Common myeloid progenitor, CD34-positive (primary cell): Measurements from ENCODE around the gene DDN.
A peak's percentile ranks its signal among the peaks of the same experiment; 100 is the strongest.

Source experiments
- CTCF ChIA-PET: fragments of 350-600 bp; sonication (Branson Sonifier 250); formaldehyde crosslinking; loops from one replicate; lab custom pipeline; 2021; ENCODE audit warnings: antibody characterized with exemption; lab: Charles Lee
- POLR2A ChIA-PET: fragments of 350-600 bp; sonication (Branson Sonifier 250); formaldehyde crosslinking; loops from one replicate; lab custom pipeline; 2021; ENCODE audit warnings: antibody characterized with exemption; lab: Charles Lee
- DNase-seq, 3 donors: peaks; one replicate each; pipeline versions ENCODE4 v3.0.0 to v3.0.0-alpha.2; 2013
- H3K27ac ChIP-seq, 2 experiments: 1 replicate in 1 of 2; 2 replicates in 1 of 2; pipeline ENCODE4 v1.7.0; 2013; ENCODE audit warnings: inconsistent platforms in 2 of 2, low read length in 2 of 2, mild to moderate bottlenecking in 2 of 2, low read depth in 1 of 2, moderate library complexity in 1 of 2; ENCODE audit not compliant: severe bottlenecking in 2 of 2, insufficient read depth in 1 of 2, poor library complexity in 1 of 2
- H3K27me3 ChIP-seq, 5 experiments: replicated peaks in 2 of 5; 1 replicate in 3 of 5; 2 replicates in 2 of 5; pipeline versions ENCODE4 v1.6.1 to v1.7.0; 2013; ENCODE audit warnings: low read length in 4 of 5, mild to moderate bottlenecking in 2 of 5, moderate library complexity in 2 of 5, inconsistent platforms in 1 of 5; ENCODE audit not compliant: insufficient read depth in 5 of 5, control insufficient read depth in 4 of 5
- H3K36me3 ChIP-seq, 4 experiments: 1 replicate in 2 of 4; 2 replicates in 2 of 4; pipeline versions ENCODE4 v1.6.1 to v1.7.0; 2013; ENCODE audit warnings: low read length in 3 of 4, control low read depth in 1 of 4, mild to moderate bottlenecking in 1 of 4; ENCODE audit not compliant: control insufficient read depth in 4 of 4, insufficient read depth in 4 of 4
- H3K4me1 ChIP-seq, 4 experiments: 1 replicate in 3 of 4; 2 replicates in 1 of 4; pipeline versions ENCODE4 v1.6.1 to v1.7.1; 2013; ENCODE audit warnings: low read length in 3 of 4, mild to moderate bottlenecking in 3 of 4, control low read depth in 1 of 4, inconsistent platforms in 1 of 4, moderate library complexity in 1 of 4; ENCODE audit not compliant: control insufficient read depth in 4 of 4, insufficient read depth in 4 of 4; ENCODE audit errors: control extremely low read depth in 1 of 4
- H3K4me3 ChIP-seq, 7 experiments: 1 replicate in 4 of 7; 2 replicates in 3 of 7; pipeline versions ENCODE4 v1.5.1 to v1.7.0; 2013; ENCODE audit warnings: mild to moderate bottlenecking in 7 of 7, low read length in 6 of 7, moderate library complexity in 6 of 7, inconsistent platforms in 2 of 7, low read depth in 2 of 7, control low read depth in 1 of 7; ENCODE audit not compliant: insufficient read depth in 4 of 7, control insufficient read depth in 1 of 7; ENCODE audit errors: extremely low read depth in 1 of 7
- H3K9me3 ChIP-seq, 5 experiments: 1 replicate in 4 of 5; 2 replicates in 1 of 5; pipeline versions ENCODE4 v1.6.1 to v1.7.1; 2013; ENCODE audit warnings: low read length in 4 of 5, mild to moderate bottlenecking in 2 of 5, inconsistent platforms in 1 of 5, low read depth in 1 of 5, moderate library complexity in 1 of 5; ENCODE audit not compliant: control insufficient read depth in 4 of 5, insufficient read depth in 2 of 5; ENCODE audit errors: control extremely low read depth in 1 of 5
- WGBS: methylation state at CpG from one replicate; pipeline ENCODE4 v1.1.5; 2013; ENCODE audit not compliant: insufficient coverage; 5-methylcytosine and 5-hydroxymethylcytosine counted together

The DDN gene

DNA sequence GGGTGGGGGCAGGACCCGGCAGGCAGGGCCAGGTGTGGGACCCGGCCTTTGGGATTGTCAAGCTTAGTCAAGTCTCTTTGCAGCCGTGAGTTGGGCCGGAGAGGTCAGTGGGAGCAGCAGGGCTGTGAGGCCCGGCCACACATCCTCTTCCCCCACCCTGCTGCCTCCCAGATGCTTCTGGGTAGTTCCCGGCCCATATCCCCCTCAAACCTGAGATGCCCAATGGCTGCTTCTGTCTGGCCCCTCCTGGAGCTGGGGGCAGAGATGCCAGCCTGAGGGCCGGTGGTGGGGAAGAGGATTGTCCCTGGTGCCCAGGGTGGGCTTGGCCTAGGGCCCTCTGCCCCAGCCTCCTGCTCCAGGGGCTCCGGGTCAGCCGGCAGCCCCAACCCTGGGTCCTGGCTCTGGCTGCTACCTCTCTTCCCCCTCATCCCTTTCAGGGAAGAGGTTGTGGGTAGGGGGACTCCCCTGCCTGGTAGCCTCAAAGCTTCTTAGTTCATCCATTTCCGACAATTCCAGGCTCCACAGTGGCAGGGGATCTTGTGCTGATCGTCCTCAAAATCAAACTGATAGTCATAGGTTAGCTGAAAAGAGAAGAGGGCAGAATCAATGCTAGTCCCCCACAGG lies 22.2 kb upstream of the DDN start:
- ChIA-PET CTCF (interaction anchor here (1.2 to 8.6 kb wide), 9 partner anchors 10 to 87 kb away, joined by 3 to 148 read pairs (median 9); partner anchors contain the start of gene DDN), POLR2A (interaction anchor here (6.0 kb wide), 1 partner anchor 22 kb away, joined by 104 read pairs; the partner anchor contains the start of gene DDN)
- Histone ChIP-seq H3K36me3 (peaks cover 17 to 56% (median 41%) of the 10 kb centered on the region in 4 experiments), H3K27ac (peak overlapping the region; percentile 15 to 63), H3K9me3 (no peaks in the 10 kb centered on the region), H3K27me3 (no peaks in the 10 kb centered on the region), H3K4me1 (peaks cover 7 to 33% (median 28%) of the 10 kb centered on the region in 4 experiments), H3K4me3 (no peak overlapping the region)
- DNase-seq = no peak
- WGBS = 90% methylated on average over 8 of the region's 11 CpGs

DNA sequence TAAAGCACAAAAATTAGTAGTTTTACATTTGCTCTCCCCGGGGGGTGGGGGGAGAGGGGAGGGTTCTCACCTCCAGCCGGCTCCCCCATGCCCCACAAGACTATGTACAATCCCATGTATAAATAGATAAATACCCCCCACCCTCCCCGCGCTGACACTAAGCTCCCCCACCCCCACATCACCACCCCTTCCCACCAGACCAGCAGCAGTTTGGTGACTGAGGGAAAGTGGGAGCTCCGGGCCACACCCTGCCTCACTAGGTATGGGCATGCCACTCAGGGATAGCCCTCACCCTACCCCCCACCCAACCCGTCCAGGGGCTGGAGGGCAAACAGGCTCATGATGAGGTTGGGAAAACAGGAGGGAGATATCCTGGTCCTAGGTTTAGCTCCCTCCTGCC lies 21.3 kb upstream of the DDN start:
- Histone ChIP-seq H3K4me3 (no peak overlapping the region), H3K4me1 (peaks cover 7 to 33% (median 28%) of the 10 kb centered on the region in 4 experiments), H3K9me3 (no peaks in the 10 kb centered on the region), H3K27ac (peak overlapping the region; percentile 36 to 63), H3K36me3 (peaks cover 16 to 46% (median 34%) of the 10 kb centered on the region in 4 experiments), H3K27me3 (no peaks in the 10 kb centered on the region)
- ChIA-PET POLR2A (interaction anchor here (0.8 to 6.0 kb wide), 5 partner anchors 8 to 38 kb away, joined by 3 to 104 read pairs (median 4); partner anchors contain the start of gene DDN), CTCF (interaction anchor here (0.6 to 8.6 kb wide), 19 partner anchors 8 to 127 kb away, joined by 3 to 148 read pairs (median 7); partner anchors contain the start of gene DDN)
- no peak for DNase-seq
- WGBS = no CpG with 5 or more reads among the region's 6 CpGs

DNA sequence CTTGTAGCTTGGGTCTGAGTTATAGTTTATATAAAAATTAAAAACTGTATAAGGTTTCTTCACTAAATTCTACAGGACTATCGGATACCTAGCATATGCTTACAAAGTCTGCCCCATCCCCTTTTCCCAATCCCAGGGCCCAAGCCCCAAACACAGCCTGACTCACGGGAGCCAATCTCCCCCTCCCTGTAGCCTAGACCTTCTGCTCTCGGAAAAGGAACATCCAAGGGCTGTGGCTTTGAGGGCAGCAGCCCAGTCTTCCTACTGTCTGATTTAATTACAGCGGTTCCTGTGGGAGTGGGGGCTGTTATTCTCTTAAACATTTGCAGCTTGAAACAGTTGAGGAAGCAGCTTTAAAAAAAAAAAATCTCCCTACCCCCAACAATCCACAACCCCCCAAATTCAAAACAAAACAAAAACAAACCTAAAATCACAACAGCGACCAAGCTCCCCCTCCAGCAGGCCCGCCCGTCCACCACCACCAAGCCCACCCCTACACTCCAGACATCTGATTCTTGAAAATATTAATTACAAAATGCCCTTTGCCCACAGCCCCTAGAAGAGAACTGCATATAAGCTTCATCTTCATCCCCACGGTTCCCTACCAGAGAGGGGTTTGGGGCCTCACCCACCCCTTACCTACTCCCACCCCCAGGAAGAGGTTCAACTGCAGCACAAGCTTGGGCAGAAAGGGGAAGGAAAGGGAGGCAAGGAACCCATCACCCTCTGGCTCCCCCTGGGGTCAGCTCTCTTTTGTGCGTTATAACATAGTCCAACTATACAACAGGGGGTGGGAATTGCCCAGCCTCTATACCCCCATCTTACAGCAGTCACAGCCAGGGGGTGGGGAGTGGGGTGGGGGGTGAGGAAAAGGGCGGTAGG lies 20.5 kb upstream of the DDN start:
- peak; percentile 77 to 86 (median 85) for DNase-seq
- ChIA-PET POLR2A (interaction anchor here (0.6 to 6.0 kb wide), 7 partner anchors 9 to 39 kb away, joined by 3 to 104 read pairs (median 4); partner anchors contain the start of gene DDN), CTCF (interaction anchor here (0.6 to 8.6 kb wide), 22 partner anchors 8 to 125 kb away, joined by 3 to 148 read pairs (median 6); partner anchors contain the start of gene DDN)
- 38% methylated on average over 2 of the region's 10 CpGs for WGBS
- Histone ChIP-seq H3K9me3 (no peaks in the 10 kb centered on the region), H3K27me3 (no peaks in the 10 kb centered on the region), H3K36me3 (peaks cover 8 to 39% (median 28%) of the 10 kb centered on the region in 4 experiments), H3K4me1 (peaks cover 7 to 33% (median 28%) of the 10 kb centered on the region in 4 experiments), H3K27ac (peak overlapping the region; percentile 97 to 98), H3K4me3 (peak overlapping the region in 5 of 7 experiments; percentile 30 to 97 (median 89))

DNA sequence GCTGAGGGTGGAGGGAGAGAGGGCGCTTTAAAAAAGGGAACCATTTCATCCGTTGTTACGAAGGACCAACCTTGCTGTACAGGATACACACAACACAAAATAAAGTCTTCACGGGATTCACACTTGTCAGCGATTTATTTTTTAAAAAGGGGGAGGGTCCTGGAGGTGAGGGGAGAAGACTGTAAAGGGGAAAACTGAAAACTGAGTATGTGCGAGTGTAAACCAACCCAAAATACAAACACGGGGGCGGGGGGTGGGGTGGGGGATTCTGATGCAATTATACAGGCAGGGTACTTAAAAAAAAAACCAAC lies 19.9 kb upstream of the DDN start:
- Histone ChIP-seq H3K4me3 (peak overlapping the region in 6 of 7 experiments; percentile 62 to 97 (median 88)), H3K27me3 (no peaks in the 10 kb centered on the region), H3K36me3 (peaks cover 8 to 33% (median 25%) of the 10 kb centered on the region in 4 experiments), H3K9me3 (no peaks in the 10 kb centered on the region), H3K4me1 (peaks cover 7 to 33% (median 28%) of the 10 kb centered on the region in 4 experiments), H3K27ac (peak overlapping the region; percentile 97 to 98)
- WGBS = no CpG with 5 or more reads among the region's 8 CpGs
- no peak for DNase-seq
- ChIA-PET POLR2A (interaction anchor here (0.6 to 6.0 kb wide), 5 partner anchors 10 to 27 kb away, joined by 3 to 104 read pairs (median 4); partner anchors contain the start of gene DDN), CTCF (interaction anchor here (0.7 to 8.6 kb wide), 13 partner anchors 10 to 96 kb away, joined by 3 to 148 read pairs (median 9); partner anchors contain the start of gene DDN)

DNA sequence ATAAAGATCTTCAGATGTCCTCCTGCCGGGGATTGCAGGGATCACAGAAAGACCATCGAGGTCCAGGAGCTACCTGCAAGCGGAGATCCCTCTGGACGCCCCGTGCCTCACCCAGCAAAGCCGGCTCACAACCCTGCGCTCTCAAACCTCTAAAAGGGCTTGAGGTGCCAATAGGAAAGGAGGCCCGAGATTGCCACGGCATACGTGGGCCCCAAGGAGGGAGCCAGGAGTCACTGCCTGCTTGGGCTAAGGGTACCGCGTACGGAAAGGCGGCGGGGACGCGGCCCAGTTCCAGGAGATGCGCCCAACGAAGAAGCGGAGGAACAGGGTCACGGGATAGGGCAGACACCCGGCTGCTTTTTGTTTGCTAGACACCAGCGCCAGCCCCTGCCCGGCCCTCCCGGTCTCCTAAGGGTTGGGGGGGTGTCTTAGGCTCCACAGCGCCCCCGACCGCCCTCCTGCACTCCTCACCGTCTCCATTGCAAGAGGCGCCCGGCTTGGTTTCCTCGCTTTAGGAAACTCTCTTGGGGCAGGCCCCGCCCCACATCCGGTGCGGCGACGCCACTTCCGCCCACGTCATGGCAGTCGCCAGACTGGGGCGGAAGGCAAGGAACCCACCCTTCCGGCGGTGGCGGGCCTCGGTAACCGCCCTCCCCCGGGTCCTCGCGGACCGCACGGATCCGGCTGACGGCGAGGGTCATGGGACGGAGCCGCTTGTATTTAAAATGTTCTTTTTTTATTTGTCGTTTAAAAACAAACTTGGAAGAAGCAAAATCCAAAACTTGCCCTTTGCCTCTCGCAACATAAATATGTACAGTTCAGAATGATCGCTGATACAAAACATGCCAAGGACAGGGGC lies 19.3 kb upstream of the DDN start, which contains the start of gene PRKAG1:
Gene PRKAG1, minus strand, starts transcription at position 516 of the 859 bp plus-strand sequence. Its CDS starts 36 bp downstream, at position 480.
- peak within 1 kb of the TSS; percentile 83 to 97 (median 89) for H3K4me3 ChIP-seq
- no peaks in the 10 kb centered on the region for H3K9me3 ChIP-seq
- peaks cover 7 to 33% (median 28%) of the 10 kb centered on the region in 4 experiments for H3K4me1 ChIP-seq
- no peaks in the 10 kb centered on the region for H3K27me3 ChIP-seq
- under 1% methylated on average over 41 of the region's 59 CpGs for WGBS
- peak within 1 kb of the TSS; percentile 97 to 98 for H3K27ac ChIP-seq
- ChIA-PET CTCF (interaction anchor here (1.2 to 11.0 kb wide), 9 partner anchors 9 to 41 kb away, joined by 4 to 271 read pairs (median 16); partner anchors contain the start of genes DDN and WNT1), POLR2A (interaction anchor here (0.6 to 6.0 kb wide), 6 partner anchors 9 to 249 kb away, joined by 3 to 104 read pairs (median 4); partner anchors contain the start of gene DDN)
- peak; percentile 100 for DNase-seq
- peaks cover 8 to 27% (median 20%) of the 10 kb centered on the region in 4 experiments for H3K36me3 ChIP-seq

DNA sequence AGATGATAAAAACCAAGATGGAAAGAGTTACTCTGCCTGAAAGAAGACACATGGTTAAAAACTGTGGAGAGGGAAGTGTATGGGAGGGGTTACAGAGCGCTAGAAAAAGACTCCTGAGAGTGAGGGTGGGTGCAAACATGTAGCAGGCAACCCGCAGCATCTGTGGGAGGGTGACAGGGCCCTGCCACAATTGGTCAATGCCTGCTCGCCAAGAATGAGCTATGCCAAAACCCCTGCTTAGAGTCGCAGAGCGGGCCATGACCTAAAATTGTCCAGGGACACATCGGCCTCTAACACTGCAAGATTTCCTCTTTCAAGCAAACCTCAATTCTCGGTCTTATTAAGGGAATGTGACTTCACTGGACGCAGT lies 18.7 kb upstream of the DDN start:
- POLR2A ChIA-PET = interaction anchor here (0.6 to 6.0 kb wide), 4 partner anchors 12 to 249 kb away, joined by 3 to 104 read pairs (median 4); partner anchors contain the start of gene DDN
- Histone ChIP-seq H3K4me1 (peaks cover 7 to 33% (median 28%) of the 10 kb centered on the region in 4 experiments), H3K36me3 (peaks cover 8 to 25% (median 15%) of the 10 kb centered on the region in 4 experiments), H3K27ac (peak overlapping the region; percentile 92 to 98), H3K9me3 (no peaks in the 10 kb centered on the region), H3K4me3 (peak overlapping the region; percentile 83 to 97 (median 89)), H3K27me3 (no peaks in the 10 kb centered on the region)
- WGBS = 3% methylated on average over 8 of the region's 8 CpGs
- CTCF ChIA-PET = interaction anchor here (1.6 to 11.0 kb wide), 4 partner anchors 19 to 37 kb away, joined by 5 to 271 read pairs (median 40); partner anchors contain the start of genes DDN and WNT1
- no peak for DNase-seq
